GM19395 (cell line): ENCODE measurements around the gene SLC22A1.
"Not testable (repeated sequence)": the region's sequence is repeated elsewhere in the genome, so short reads cannot be mapped to it uniquely, and the experiment has no call there.

Experiments
- ATAC-seq: cut with Tn5 transposase; IDR thresholded peaks from one replicate; pipeline ENCODE4 v1.9.1; 2021; ENCODE audit warnings: mild to moderate bottlenecking, moderate library complexity; ENCODE audit not compliant: unreplicated experiment

Gene SLC22A1

GRCh38 chr6:160093061-160093460, 28.6 kb upstream of the SLC22A1 start:
- no peak for ATAC-seq

GRCh38 chr6:160093946-160094345, 27.7 kb upstream of the SLC22A1 start:
- no peak for ATAC-seq

GRCh38 chr6:160095146-160095845, 26.3 kb upstream of the SLC22A1 start:
- no peak for ATAC-seq

DNA sequence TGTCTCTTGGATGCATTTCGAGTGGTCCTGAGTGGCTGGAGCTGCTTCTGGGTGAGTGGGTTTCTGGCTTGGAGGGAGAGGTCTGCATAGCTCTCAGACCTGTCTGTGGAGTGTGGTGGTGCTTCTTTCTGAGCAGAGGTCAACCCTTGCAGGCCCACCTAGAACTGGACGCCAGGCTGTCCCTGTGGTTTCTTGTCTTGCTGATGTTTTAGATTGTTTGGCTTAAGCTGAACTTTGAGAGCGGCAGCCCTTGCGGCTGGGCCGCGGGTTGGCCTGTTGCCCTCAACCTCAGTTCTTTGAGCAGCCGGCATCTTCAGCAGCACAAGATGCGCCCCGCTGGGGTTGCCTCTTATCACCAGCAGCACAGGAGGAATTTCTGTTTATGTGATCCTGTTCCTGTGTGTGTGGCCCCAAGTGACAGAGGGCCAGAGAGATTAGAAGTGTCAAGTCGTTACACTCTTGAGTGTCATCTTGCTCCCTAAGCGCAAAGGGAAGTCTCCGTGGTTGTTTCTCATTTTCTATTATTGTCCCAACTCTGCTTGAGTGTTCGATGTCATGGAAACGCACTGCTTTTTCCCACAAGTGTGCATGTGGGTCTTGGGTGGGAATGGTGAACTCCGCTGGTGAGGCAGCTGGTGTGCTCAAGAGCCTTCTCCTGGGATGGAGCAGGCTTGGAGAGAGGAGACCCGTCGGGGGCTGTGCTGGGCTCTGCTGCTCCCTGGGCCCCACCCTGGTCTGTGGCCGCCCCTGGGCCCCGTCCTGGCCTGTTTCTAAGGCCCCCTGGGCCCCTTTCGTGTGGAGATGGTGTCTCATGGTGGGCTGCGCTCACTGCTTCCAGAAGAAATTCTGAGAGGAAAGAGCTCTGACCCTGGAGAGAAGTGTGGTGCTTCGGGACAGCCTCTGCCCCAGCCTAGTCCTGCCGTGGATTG, 20.1 kb upstream of the SLC22A1 start:
- no peak for ATAC-seq

DNA sequence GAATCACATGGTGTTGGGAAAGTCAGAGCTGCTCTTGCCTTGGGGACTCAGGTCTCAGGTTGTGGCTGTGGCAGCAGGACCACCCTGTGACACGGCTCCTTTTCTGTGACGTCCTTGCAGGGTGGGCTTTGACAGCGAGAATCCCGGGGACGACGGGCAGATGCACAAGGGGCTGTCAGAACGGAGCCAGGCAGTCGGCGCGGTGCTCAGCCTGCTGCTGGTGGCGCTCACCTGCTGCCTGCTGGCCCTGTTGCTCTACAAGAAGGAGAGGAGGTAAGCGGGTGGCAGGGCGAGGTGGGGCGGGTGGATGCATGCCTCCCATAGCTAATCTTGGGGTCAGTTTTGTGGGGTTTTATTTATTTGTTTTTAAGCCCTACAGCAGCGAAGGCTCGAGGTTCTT, 19.2 kb upstream of the SLC22A1 start:
- no peak for ATAC-seq

GRCh38 chr6:160102956-160103824, 18.4 kb upstream of the SLC22A1 start:
- ATAC-seq: no peak

DNA sequence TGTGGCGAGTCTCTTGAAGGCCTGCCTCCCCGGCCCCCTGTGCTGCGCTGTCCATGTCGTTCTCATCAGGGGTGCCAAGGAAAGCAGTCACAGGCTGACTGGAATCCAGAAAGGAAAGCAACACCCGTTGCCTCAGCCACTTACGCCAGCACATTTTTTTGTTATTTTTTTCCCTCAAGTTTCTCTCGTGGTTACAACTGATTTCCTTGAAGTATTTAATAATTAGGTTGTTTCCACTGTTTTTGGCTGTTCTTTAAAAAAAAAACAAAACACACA, 17.9 kb upstream of the SLC22A1 start:
- ATAC-seq: no peak

DNA sequence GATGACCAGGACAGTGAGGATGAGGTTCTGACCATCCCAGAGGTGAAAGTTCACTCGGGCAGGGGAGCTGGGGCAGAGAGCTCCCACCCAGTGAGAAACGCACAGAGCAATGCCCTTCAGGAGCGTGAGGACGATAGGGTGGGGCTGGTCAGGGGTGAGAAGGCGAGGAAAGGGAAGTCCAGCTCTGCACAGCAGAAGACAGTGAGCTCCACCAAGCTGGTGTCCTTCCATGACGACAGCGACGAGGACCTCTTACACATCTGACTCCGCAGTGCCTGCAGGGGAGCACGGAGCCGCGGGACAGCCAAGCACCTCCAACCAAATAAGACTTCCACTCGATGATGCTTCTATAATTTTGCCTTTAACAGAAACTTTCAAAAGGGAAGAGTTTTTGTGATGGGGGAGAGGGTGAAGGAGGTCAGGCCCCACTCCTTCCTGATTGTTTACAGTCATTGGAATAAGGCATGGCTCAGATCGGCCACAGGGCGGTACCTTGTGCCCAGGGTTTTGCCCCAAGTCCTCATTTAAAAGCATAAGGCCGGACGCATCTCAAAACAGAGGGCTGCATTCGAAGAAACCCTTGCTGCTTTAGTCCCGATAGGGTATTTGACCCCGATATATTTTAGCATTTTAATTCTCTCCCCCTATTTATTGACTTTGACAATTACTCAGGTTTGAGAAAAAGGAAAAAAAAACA, 16.6 kb upstream of the SLC22A1 start:
- ATAC-seq: no peak

GRCh38 chr6:160106010-160106409, 15.6 kb upstream of the SLC22A1 start:
- ATAC-seq: no peak

DNA sequence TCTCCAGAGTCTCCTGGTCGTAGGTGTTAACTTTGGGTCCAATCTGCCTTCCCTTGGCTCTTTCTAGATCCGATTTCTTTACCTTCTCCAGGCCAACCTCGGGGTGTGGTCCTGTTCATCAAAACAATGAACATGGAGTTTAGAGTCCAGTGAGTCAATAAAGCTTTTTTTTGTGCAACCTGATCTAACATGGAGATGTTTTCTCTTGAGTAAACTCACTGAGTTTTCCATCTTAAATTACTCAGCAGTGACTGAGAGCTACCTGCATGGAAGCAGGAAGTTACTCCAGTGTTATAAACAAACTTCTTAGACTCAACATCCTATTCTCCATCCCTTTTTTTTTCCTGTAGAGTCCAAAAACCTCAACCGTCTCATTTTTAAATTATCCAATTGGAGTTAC, 14.9 kb upstream of the SLC22A1 start:
- ATAC-seq: no peak

- ATAC-seq: no peak
These were observed 13.5 kb upstream of the SLC22A1 start for GRCh38 chr6:160108077-160108476.

DNA sequence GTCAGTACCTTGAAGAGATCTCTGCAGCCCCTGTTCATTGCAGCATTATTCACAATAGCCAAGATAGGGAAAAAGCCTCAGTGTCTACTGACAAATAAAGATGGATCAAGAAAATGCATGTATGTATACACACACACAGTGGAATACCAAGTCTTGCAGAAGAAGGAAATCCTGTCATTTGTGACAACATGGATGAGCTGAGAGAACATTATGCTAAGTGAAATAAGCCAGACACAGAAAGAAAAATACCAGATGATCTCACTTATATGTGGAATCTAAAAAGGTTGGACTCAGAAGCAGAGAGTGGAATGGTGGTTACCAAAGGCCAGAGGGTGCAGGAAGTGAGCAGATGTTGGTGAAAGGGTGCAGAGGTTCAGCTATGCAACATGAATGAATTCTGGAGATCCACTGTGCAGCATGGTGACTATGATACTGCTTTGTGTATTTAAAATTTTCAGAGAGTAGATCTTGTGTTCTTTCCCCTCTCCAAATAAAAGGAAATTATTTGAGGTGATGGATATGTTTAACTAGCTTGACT, 11.0 kb upstream of the SLC22A1 start:
- ATAC-seq: no peak

DNA sequence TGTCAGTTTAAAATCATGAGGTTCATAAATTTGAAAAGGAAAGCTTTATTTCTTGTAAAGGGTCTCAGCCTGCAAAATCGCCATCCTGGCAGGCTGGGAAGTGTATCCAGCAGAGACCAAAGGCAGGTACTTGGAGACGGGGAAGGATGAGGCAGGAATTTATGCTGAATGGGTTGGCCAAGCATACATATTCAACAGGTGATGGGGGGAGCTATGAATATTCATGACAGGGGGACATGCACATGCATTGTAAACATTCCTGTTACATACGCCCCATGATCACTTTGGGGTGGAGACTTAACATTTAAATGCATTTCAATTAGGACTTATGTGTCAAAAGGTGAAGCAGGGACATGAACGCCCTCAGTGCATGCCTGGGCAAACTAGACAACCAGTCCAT, 9.8 kb upstream of the SLC22A1 start:
- ATAC-seq: no peak

DNA sequence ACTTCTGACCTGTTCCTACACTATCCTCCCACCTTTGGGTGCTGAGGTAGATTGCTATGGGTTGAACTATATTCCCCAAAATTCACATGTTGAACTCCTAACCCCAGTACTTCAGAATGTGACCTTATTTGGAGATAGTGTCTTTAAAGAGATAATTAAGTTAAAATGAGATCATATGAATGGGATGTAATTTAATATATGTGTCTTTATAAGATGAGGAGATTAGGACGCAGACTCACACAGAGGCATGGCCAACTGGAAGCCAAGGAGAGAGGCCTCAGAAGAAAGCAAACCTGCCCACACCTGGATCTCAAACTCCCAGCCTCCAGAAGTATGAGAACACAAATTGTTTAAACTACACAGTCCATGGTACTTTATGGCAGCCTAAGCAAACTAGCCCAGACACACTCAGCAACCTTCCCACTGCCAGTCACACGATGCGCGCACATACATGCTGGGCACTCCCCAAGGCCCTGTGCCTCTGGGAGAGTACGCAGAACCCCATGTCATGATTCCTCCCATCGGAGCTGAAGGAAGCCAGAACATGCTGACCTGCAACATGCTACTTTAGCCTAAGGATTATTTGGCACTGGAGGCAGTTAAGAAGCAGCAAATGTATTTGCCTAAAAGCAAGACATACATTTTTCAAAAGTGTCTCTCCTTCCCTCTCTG, 8.9 kb upstream of the SLC22A1 start:
- ATAC-seq: no peak

GRCh38 chr6:160114536-160114935, 7.1 kb upstream of the SLC22A1 start:
- not testable (repeated sequence) for ATAC-seq

DNA sequence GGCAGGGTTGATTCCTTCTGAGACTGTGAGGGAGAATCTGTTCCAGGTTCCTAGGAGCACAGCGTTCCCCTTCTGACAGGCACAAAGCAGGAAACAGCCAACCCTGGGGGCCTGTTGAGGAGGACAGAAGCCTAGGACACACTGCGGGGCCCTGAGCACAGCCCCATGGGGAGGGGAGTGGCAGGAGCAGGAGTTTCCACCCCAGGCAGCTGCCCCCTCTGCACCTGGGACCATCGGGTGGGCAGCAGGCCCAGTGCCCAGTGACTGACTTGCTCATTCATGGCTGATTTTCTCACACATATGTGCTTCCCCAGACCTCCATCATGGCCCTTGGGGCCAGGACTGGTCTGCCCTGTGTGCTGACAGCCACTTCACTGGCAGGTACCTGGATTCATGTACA, 6.2 kb upstream of the SLC22A1 start:
- no peak for ATAC-seq

GRCh38 chr6:160116411-160116810, 5.2 kb upstream of the SLC22A1 start:
- ATAC-seq: no peak

DNA sequence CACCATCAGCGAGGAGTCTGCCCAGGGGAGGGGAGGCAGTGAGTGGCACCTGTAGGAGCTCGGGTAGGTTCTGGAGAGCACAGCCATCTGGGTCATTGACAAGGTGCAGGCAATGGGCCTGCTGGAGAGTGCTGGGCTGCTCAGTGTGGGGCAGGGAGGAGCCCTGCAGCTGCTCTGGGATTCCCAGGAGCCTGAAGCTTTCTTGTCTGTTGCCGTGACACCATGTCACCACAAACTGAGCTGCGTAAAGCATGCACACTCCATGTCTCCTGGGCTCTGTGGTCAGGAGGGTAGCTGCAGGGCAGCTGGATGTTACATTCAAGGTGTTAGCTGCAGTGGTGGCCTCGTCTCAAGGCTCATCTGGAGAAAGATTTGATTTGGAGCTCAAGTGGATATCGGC, 4.5 kb upstream of the SLC22A1 start:
- ATAC-seq: no peak

DNA sequence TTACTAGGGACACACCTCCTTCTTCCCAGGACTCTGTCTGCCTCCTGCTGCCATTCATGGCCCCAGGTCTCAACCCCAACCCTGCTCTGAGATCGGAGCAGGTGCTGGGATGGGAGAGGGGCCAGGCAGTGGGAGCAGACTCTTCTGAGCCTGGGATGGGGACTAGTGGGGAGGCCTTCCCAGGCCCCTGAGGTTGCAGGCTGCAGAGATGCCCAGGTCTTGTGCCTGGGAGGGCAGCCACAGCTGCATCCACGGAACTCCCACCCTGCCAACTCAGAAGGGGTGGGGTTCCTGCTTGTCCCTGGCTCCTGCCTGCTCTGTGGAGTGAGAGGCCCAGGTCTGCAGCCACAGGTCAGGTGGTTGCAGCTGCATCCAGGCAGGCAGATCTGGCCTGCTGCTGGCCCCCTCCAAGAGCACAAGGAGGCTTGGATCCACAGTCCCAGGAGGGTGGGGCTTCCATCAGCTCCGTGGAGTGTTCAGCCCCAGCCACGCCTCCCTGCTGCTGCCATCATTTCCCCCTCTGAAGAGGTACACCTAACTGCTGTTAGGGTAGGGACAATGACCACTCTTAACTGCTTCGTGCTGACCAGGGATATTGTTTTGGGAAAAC, 2.9 kb upstream of the SLC22A1 start:
- no peak for ATAC-seq

- ATAC-seq: no peak
These were observed 1.5 kb upstream of the SLC22A1 start for GRCh38 chr6:160120087-160120486.
